Activated CD4-positive, alpha-beta T cell treated with anti-CD3 and anti-CD28 coated beads, Interleukin-2, amount 50 U/mL, for 16 hours (primary cell): Measurements from ENCODE around the gene PFKFB4.

Experiments
- DNase-seq: peaks from one replicate; pipeline ENCODE4 v3.0.0-alpha.2; 2020

The PFKFB4 gene

GRCh38 chr3:48584836-48585235, 28.2 kb upstream of the PFKFB4 start:
- DNase-seq, result no peak

GRCh38 chr3:48581621-48582481, 25.2 kb upstream of the PFKFB4 start:
- DNase-seq, result no peak

GRCh38 chr3:48576647-48577046, 20.0 kb upstream of the PFKFB4 start:
- DNase-seq, result no peak

GRCh38 chr3:48575366-48575765, 18.8 kb upstream of the PFKFB4 start:
- DNase-seq, result no peak

- no peak for DNase-seq
These were observed 17.5 kb upstream of the PFKFB4 start for GRCh38 chr3:48573973-48574585.

GRCh38 chr3:48572517-48572916, 15.9 kb upstream of the PFKFB4 start:
- no peak for DNase-seq

GRCh38 chr3:48571938-48572337, 15.3 kb upstream of the PFKFB4 start:
- DNase-seq, result no peak

- no peak for DNase-seq
These were observed 13.3 kb upstream of the PFKFB4 start for GRCh38 chr3:48569808-48570450.

- no peak for DNase-seq
These were observed 12.8 kb upstream of the PFKFB4 start for GRCh38 chr3:48569400-48569799.

GRCh38 chr3:48568476-48568875, 11.9 kb upstream of the PFKFB4 start:
- no peak for DNase-seq

- no peak for DNase-seq
These were observed 10.9 kb upstream of the PFKFB4 start for GRCh38 chr3:48567500-48567899.

GRCh38 chr3:48567090-48567489, 10.5 kb upstream of the PFKFB4 start:
- no peak for DNase-seq

- DNase-seq, result no peak
These were observed 9.8 kb upstream of the PFKFB4 start for GRCh38 chr3:48566401-48566760.

- peak; percentile 30 for DNase-seq
These were observed 9.2 kb upstream of the PFKFB4 start for GRCh38 chr3:48565591-48566400.

- no peak for DNase-seq
These were observed 8.6 kb upstream of the PFKFB4 start for GRCh38 chr3:48565186-48565585.

GRCh38 chr3:48564667-48565066, 8.1 kb upstream of the PFKFB4 start:
- DNase-seq, result no peak

GRCh38 chr3:48564022-48564421, 7.4 kb upstream of the PFKFB4 start:
- peak; percentile 33 for DNase-seq

- DNase-seq, result no peak
These were observed 6.8 kb upstream of the PFKFB4 start, which contains the start of gene UCN2 for GRCh38 chr3:48563382-48563918. Gene UCN2, minus strand, starts transcription at chr3:48563781. Its CDS starts 657 bp downstream, at chr3:48563124.

- DNase-seq, result no peak
These were observed 5.9 kb upstream of the PFKFB4 start for GRCh38 chr3:48562367-48563095.

- no peak for DNase-seq
These were observed 4.6 kb upstream of the PFKFB4 start for GRCh38 chr3:48561045-48561736.

GRCh38 chr3:48560648-48561018, 4.0 kb upstream of the PFKFB4 start:
- no peak for DNase-seq
